ENCODE measurements around the gene RNPEP.
"Not testable (repeated sequence)": the region's sequence is repeated elsewhere in the genome, so short reads cannot be mapped to it uniquely, and the experiment has no call there.

Gene RNPEP, protein sequence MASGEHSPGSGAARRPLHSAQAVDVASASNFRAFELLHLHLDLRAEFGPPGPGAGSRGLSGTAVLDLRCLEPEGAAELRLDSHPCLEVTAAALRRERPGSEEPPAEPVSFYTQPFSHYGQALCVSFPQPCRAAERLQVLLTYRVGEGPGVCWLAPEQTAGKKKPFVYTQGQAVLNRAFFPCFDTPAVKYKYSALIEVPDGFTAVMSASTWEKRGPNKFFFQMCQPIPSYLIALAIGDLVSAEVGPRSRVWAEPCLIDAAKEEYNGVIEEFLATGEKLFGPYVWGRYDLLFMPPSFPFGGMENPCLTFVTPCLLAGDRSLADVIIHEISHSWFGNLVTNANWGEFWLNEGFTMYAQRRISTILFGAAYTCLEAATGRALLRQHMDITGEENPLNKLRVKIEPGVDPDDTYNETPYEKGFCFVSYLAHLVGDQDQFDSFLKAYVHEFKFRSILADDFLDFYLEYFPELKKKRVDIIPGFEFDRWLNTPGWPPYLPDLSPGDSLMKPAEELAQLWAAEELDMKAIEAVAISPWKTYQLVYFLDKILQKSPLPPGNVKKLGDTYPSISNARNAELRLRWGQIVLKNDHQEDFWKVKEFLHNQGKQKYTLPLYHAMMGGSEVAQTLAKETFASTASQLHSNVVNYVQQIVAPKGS

DNA sequence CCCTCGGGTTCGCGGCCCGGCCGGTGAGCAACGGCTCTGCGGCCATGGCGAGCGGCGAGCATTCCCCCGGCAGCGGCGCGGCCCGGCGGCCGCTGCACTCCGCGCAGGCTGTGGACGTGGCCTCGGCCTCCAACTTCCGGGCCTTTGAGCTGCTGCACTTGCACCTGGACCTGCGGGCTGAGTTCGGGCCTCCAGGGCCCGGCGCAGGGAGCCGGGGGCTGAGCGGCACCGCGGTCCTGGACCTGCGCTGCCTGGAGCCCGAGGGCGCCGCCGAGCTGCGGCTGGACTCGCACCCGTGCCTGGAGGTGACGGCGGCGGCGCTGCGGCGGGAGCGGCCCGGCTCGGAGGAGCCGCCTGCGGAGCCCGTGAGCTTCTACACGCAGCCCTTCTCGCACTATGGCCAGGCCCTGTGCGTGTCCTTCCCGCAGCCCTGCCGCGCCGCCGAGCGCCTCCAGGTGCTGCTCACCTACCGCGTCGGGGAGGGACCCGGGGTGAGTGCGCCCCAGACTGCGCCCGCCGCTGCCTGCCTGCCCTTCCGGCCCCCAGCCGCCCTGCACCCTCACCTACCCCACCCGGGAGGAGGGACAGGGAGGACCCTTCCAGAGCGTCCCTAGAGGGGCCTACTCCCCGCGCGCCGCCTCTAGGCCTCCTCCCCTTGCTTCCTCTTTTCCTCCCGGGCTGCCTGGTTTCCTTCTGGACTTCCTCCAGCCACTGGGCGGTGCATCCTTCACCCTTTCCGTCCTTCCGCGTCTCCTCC lies at the start of gene RNPEP:
RNPEP (plus strand) TSS at position 26 of the 757 bp plus-strand sequence; CDS start at position 45, 19 bp downstream.
- peak; percentile 81 for ATAC-seq (replicated peaks; ENCODE audit: extremely low read depth, poor library complexity, severe bottlenecking)
- Mint-ChIP-seq H3K27ac (ENCODE audit: low read depth) (peak within 1 kb of the TSS; percentile 93), H3K27me3 (no peaks in the 10 kb centered on the region), H3K4me1 (peaks cover 24% of the 10 kb centered on the region), H3K9me3 (no peaks in the 10 kb centered on the region), H3K36me3 (ENCODE audit: insufficient read depth) (peaks cover 8% of the 10 kb centered on the region), H3K4me3 (peak within 1 kb of the TSS; percentile 90)
- DNase-seq (ENCODE audit: low spot score in 2 of 2) = peak; percentile 33 to 39

DNA sequence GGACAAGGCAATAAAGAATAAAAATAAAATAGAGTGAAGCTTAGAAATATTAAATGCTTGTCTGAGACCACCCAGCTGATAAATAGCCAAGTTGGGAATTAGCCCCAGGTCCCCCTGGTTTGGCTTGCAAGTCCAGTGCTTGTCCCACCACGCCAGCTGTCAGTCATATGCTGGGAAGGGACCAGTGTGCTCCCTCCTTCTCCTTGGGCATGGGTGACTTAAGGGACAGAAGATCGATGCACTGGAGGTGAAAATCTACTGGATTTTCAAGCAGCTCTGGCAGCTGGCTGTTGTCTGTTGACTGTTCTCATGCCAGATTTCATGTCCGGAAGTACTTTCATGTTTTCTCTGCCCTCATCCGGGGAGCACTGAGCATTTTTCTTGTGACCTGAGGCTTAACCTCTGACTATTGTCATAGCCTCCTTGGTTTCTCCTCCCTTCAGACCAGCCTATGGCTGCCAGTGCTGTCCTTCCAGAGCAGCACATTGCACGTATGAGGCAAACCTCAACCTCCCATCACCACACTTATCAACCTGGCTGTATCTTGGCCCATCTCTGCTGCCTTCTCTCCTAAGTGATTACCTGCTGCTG lies 48.5 kb upstream of the RNPEP start:
- no peak overlapping the region for H3K4me3 Mint-ChIP-seq
- DNase-seq (ENCODE audit: low spot score in 2 of 2) = no peak

DNA sequence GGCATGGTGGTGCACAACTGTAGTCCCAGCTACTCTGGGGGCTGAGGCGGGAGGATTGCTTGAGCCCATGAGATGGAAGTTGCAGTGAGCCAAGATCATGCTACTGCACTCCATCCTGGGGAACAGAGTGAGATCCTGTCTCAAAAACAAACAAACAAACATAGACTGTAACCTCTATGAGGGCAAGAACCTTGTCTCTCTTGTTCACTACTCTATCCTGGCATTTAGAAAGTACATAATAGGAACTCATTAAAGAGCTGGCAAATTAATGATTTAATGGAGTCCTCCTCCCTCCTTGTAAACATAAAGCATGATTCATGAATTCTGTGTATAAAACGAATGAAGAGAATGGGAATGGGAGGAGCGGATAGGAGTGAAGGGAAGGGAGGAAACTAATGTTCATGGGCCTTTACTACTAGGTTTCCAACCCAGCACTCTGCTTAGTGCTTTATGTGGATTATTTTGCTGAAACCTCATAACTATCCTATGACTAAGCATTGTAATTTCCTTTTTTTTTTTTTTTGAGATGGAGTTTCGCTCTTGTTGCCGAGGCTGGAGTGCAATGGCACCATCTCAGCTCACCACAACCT lies 44.7 kb upstream of the RNPEP start:
- no peak overlapping the region for H3K4me3 Mint-ChIP-seq
- ATAC-seq (replicated peaks; ENCODE audit: extremely low read depth, poor library complexity, severe bottlenecking) (no peak), DNase-seq (ENCODE audit: low spot score in 2 of 2) (no peak)
- no peaks in the 10 kb centered on the region for H3K4me1 Mint-ChIP-seq
- no peaks in the 10 kb centered on the region for H3K36me3 Mint-ChIP-seq (ENCODE audit: insufficient read depth)
- no peaks in the 10 kb centered on the region for H3K9me3 Mint-ChIP-seq
- H3K27me3 Mint-ChIP-seq = peaks cover 16% of the 10 kb centered on the region
- H3K27ac Mint-ChIP-seq (ENCODE audit: low read depth) = no peak overlapping the region

More for the DNA sequence above, 48.5 kb upstream of the RNPEP start:
- Mint-ChIP-seq H3K4me1 (no peaks in the 10 kb centered on the region), H3K36me3 (ENCODE audit: insufficient read depth) (no peaks in the 10 kb centered on the region), H3K9me3 (no peaks in the 10 kb centered on the region), H3K27ac (ENCODE audit: low read depth) (no peak overlapping the region), H3K27me3 (no peaks in the 10 kb centered on the region)
- ATAC-seq (replicated peaks; ENCODE audit: extremely low read depth, poor library complexity, severe bottlenecking) = no peak

DNA sequence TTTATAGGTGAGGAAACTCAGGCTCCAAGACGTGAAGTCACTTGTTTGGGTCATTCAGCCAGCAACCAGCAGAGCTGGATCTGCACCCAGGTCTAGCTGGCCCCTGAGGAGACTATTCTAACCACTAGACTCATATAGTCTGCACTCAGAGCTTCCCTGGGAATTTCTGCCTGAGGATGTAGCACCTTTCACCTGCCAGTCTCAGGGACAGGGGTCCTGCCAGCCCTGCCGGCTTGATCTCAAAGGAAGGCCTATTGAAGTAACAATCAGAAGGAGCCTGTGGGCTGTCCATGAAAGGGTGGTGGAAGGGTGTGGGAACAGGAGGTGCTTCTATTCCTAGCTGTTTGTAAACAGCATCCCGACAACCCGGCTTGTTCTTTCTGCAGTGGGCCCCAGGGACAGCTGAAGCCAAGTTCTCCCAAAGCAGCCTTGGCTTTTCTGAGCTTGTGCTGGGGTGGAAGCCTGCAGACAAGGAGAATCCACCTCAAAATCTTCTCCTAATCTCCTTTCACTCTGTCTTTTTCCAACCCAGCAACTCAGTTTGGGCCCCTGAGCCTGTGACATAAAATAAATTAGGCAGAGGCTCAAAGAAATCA lies 43.9 kb upstream of the RNPEP start:
- Mint-ChIP-seq H3K4me1 (no peaks in the 10 kb centered on the region), H3K27me3 (peaks cover 24% of the 10 kb centered on the region)
- DNase-seq (ENCODE audit: low spot score in 2 of 2) = no peak

DNA sequence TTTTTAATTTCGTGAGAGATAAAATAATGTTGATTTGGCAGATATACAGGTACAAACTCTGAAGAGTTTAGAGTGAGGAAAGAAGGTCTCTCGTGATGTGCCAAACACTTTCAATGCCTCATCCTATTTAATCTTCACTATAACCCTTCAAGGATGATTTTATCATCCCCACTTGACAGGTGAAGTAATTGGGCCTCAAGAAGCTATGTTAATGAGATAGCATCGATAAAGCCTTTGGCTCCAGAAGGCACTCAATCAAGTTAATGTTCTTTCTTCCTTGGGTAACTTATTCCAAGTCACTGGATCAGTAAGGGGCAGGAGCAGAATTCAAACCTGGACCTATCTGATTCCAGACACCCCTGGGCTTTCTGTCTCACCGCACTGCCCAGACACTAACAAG lies 43.3 kb upstream of the RNPEP start:
- Mint-ChIP-seq H3K36me3 (ENCODE audit: insufficient read depth) (no peaks in the 10 kb centered on the region), H3K27me3 (peaks cover 30% of the 10 kb centered on the region), H3K9me3 (no peaks in the 10 kb centered on the region), H3K4me1 (no peaks in the 10 kb centered on the region), H3K4me3 (no peak overlapping the region), H3K27ac (ENCODE audit: low read depth) (no peak overlapping the region)
- DNase-seq (ENCODE audit: low spot score in 2 of 2) (no peak), ATAC-seq (replicated peaks; ENCODE audit: extremely low read depth, poor library complexity, severe bottlenecking) (no peak)

More for the DNA sequence above, 43.9 kb upstream of the RNPEP start:
- no peak overlapping the region for H3K27ac Mint-ChIP-seq (ENCODE audit: low read depth)
- H3K4me3 Mint-ChIP-seq = no peak overlapping the region
- ATAC-seq (replicated peaks; ENCODE audit: extremely low read depth, poor library complexity, severe bottlenecking) = no peak
- no peaks in the 10 kb centered on the region for H3K36me3 Mint-ChIP-seq (ENCODE audit: insufficient read depth)
- no peaks in the 10 kb centered on the region for H3K9me3 Mint-ChIP-seq

DNA sequence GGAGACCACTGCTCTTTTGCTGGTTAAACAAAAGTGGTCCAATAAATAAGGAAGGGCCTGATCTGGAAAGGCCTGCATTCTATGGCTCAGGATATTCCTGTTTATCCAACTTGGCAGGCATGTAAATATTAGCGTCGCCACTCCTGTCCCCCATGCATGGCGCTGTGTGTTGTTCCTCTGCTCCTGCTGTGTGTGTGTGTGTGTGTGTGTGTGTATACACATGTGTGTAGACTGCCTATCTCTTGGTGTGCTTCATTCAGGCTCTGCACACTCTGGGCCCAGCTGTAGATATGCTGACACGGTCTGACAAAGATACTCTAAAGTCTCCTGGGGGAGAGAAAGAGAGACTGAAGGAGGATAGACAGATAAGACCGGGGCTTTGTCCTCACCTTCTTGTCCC lies 42.9 kb upstream of the RNPEP start:
- H3K27ac Mint-ChIP-seq (ENCODE audit: low read depth) = no peak overlapping the region
- no peaks in the 10 kb centered on the region for H3K36me3 Mint-ChIP-seq (ENCODE audit: insufficient read depth)
- ATAC-seq (replicated peaks; ENCODE audit: extremely low read depth, poor library complexity, severe bottlenecking) (no peak), DNase-seq (ENCODE audit: low spot score in 2 of 2) (no peak)
- H3K4me3 Mint-ChIP-seq = no peak overlapping the region
- no peaks in the 10 kb centered on the region for H3K9me3 Mint-ChIP-seq
- peaks cover 35% of the 10 kb centered on the region for H3K27me3 Mint-ChIP-seq
- no peaks in the 10 kb centered on the region for H3K4me1 Mint-ChIP-seq

DNA sequence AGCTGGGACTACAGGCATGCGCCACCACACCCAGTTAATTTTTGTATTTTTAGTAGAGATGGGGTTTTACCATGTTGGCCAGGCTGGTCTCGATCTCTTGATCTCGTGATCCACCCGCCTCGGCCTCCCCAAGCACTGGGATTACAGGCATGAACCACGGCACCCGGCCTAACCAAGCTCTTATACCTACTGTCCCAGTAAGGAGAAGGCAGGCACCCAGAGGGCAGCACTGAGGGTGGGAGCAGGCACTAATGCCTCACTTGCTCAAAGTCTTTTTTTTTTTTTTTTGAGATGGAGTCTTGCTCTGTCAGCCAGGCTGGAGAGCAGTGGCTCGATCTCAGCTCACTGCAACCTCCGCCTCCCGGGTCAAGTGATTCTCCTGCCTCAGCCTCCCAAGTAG lies 42.1 kb upstream of the RNPEP start:
- H3K27ac Mint-ChIP-seq (ENCODE audit: low read depth); H3K4me3 Mint-ChIP-seq; H3K9me3 Mint-ChIP-seq; ATAC-seq (replicated peaks; ENCODE audit: extremely low read depth, poor library complexity, severe bottlenecking); DNase-seq (ENCODE audit: low spot score in 2 of 2); H3K4me1 Mint-ChIP-seq; H3K36me3 Mint-ChIP-seq (ENCODE audit: insufficient read depth): not testable (repeated sequence)
- peaks cover 42% of the 10 kb centered on the region for H3K27me3 Mint-ChIP-seq

DNA sequence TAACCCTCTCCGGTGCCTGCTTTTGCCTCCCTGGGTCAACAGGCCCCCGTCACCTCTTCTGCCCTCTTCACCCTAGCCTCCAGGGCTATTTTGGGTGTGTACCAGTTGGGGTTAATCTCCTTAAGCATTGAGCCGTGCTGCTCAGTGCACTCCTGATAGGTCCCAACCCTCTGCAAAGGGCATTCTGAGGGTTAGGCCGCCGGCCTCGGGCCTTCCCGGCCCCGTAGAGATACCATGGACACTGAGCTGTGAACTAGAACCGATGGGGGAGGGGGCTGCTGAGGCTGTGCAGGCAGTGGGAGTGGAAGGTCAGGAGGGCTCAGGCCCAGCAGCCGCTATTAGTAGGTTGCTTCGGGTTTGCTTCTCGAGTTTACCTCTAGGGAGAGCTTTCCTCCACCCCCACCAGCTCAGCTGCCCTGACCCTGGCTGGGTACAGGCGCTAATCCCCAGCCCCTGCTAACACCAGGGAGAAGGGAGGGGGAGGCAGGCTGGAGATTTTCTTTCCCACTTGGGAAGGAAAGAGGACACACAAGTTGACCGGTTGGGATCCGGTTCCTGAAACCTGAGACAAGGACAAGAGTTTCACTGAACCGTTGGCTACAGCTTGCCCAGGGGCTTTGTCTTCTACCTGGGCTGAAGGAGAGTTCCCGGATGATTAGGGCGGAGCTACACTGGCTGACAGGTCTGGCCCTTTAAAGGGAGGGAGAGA lies 40.9 kb upstream of the RNPEP start:
- Mint-ChIP-seq H3K27ac (ENCODE audit: low read depth) (no peak overlapping the region), H3K27me3 (peaks cover 55% of the 10 kb centered on the region), H3K4me3 (no peak overlapping the region), H3K9me3 (no peaks in the 10 kb centered on the region), H3K4me1 (peaks cover 7% of the 10 kb centered on the region), H3K36me3 (ENCODE audit: insufficient read depth) (no peaks in the 10 kb centered on the region)
- no peak for DNase-seq (ENCODE audit: low spot score in 2 of 2)
- ATAC-seq (replicated peaks; ENCODE audit: extremely low read depth, poor library complexity, severe bottlenecking) = no peak

DNA sequence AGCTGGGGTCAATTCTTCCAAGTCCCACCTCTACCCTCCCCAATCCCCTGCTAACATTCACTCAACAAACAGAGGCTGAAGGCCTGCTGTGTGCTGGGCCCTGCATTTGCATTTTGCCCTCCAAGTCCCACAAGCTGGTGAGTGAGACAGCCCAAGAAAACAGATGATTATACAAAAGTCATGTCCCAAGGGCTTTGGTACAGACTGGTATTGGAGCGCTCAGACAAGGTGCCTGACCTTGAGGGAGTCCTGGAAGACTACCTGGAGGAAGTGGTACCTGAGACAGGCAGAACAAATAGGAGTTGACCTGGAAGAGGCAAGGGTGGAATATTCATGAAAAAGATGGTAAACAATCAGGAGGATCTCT lies 40.3 kb upstream of the RNPEP start:
- Mint-ChIP-seq H3K27ac (ENCODE audit: low read depth) (no peak overlapping the region), H3K36me3 (ENCODE audit: insufficient read depth) (no peaks in the 10 kb centered on the region), H3K9me3 (no peaks in the 10 kb centered on the region), H3K4me1 (peaks cover 7% of the 10 kb centered on the region), H3K4me3 (no peak overlapping the region), H3K27me3 (peaks cover 60% of the 10 kb centered on the region)
- ATAC-seq (replicated peaks; ENCODE audit: extremely low read depth, poor library complexity, severe bottlenecking) (no peak), DNase-seq (ENCODE audit: low spot score in 2 of 2) (no peak)

DNA sequence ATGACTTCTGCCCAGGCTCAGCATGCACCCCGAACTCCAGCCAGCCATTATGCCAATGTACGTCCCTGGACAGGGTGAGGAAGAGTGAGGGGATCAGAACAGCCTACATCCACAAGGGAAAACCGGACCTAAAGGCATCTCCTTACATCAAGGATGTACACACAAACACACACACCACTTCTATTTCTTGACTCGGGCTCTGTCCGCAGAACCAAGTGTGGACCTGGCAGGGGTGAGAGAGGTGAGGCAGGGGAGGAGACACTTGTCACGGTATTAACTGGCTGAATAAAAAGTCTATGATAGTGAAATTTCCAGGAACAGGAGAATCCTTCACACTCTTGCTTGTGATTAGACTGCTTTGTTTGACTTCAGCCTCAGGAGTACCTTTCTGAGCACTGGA lies 38.4 kb upstream of the RNPEP start:
- Mint-ChIP-seq H3K36me3 (ENCODE audit: insufficient read depth) (no peaks in the 10 kb centered on the region), H3K4me3 (no peak overlapping the region), H3K4me1 (peaks cover 7% of the 10 kb centered on the region), H3K27me3 (peaks cover 76% of the 10 kb centered on the region), H3K27ac (ENCODE audit: low read depth) (no peak overlapping the region), H3K9me3 (no peaks in the 10 kb centered on the region)
- no peak for DNase-seq (ENCODE audit: low spot score in 2 of 2)
- ATAC-seq (replicated peaks; ENCODE audit: extremely low read depth, poor library complexity, severe bottlenecking) = no peak

DNA sequence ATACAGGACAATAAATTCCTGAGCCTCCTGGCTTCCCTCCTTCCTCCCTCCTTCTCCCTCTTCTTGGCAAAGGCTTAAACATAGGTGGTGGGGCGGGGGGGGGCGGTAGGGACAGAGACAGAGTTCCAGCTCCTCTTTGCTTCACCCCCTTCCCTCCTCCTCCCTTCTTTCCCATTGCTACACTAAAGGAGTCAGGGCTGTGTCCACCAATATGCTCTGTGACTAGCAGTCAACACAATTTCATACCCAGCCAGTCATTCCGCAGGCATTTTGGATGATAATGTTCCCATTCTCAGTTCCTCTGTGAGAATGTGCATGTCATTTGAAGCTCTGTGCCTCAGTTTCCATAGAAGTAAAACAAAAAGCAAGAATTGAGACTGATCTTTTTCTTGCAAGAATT lies 37.8 kb upstream of the RNPEP start:
- Mint-ChIP-seq H3K4me3 (no peak overlapping the region), H3K9me3 (no peaks in the 10 kb centered on the region), H3K27me3 (peaks cover 76% of the 10 kb centered on the region)

More for the DNA sequence above, 37.8 kb upstream of the RNPEP start:
- DNase-seq (ENCODE audit: low spot score in 2 of 2) (no peak), ATAC-seq (replicated peaks; ENCODE audit: extremely low read depth, poor library complexity, severe bottlenecking) (no peak)
- Mint-ChIP-seq H3K36me3 (ENCODE audit: insufficient read depth) (no peaks in the 10 kb centered on the region), H3K4me1 (peaks cover 7% of the 10 kb centered on the region), H3K27ac (ENCODE audit: low read depth) (no peak overlapping the region)
